Measurements from ENCODE around the gene EXOSC3. TPM values are rescaled to one million over a fixed set of nuclear protein-coding genes. Genes with fewer than 3 reads are reported as not detected.

EXOSC3 gene
- polyA plus RNA-seq, 1 donor (not counting 4 experiments of a cell fraction or from before 2014, with no cell fraction given), result 48.8 TPM

DNA sequence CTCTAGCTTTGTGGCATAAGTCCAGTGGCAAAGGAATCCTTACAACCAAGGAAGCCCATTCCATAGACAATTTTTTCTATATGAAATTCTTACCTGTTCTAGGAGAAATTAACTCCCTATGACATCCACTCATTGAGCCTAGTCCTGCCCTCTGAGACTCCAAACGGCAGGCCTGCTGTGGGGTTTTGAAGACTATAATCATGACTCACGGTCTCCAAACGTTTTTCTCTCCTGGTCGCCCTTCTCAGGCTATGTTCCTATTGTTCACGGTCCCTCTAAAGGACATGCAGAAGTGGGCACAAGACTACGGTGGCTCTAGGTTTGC, 611 bp downstream of the EXOSC3 start:
- H4K20me1 ChIP-seq (ENCODE audit: control insufficient read depth, extremely low read depth, insufficient read depth, low read length), result peaks cover 6% of the 10 kb centered on the region
- H3K36me3 ChIP-seq (ENCODE audit: control insufficient read depth in 2 of 2, extremely low read depth in 1 of 2, insufficient read depth in 2 of 2, low read length in 2 of 2), result peaks cover 14 to 25% of the 10 kb centered on the region in 2 experiments
- H3K9ac ChIP-seq (ENCODE audit: control insufficient read depth, extremely low read depth, insufficient read depth, low read length), result peak overlapping the region; percentile 82
- peak overlapping the region; percentile 69 for H3K27ac ChIP-seq (ENCODE audit: control insufficient read depth, insufficient read depth, low read length)
- H2AFZ ChIP-seq (ENCODE audit: control insufficient read depth, low read length), result peak overlapping the region; percentile 98
- no peaks in the 10 kb centered on the region for H3K9me3 ChIP-seq (ENCODE audit: control insufficient read depth, low read depth, low read length)
- H3K79me2 ChIP-seq (ENCODE audit: control insufficient read depth, insufficient read depth, low read length), result peaks cover 40% of the 10 kb centered on the region
- H3K4me3 ChIP-seq (ENCODE audit: control insufficient read depth in 2 of 3, extremely low read depth in 1 of 3, insufficient read depth in 2 of 3, low read depth in 1 of 3, low read length in 3 of 3), result peak overlapping the region; percentile 71 to 92 (median 76)
- no peaks in the 10 kb centered on the region for H3K9me1 ChIP-seq (ENCODE audit: control insufficient read depth, extremely low read depth, insufficient read depth, low read length)
- no peak for DNase-seq (ENCODE audit: low read depth, low spot score)
- H3K4me2 ChIP-seq (ENCODE audit: control insufficient read depth, extremely low read depth, insufficient read depth, low read depth, low read length), result peak overlapping the region; percentile 94
- dilution Hi-C loops (cut with MboI; ENCODE audit: extremely low pct_ligation_motif_present, low sequenced_read_pairs), result no loop called here
- TF ChIP-seq, protein P1, sequence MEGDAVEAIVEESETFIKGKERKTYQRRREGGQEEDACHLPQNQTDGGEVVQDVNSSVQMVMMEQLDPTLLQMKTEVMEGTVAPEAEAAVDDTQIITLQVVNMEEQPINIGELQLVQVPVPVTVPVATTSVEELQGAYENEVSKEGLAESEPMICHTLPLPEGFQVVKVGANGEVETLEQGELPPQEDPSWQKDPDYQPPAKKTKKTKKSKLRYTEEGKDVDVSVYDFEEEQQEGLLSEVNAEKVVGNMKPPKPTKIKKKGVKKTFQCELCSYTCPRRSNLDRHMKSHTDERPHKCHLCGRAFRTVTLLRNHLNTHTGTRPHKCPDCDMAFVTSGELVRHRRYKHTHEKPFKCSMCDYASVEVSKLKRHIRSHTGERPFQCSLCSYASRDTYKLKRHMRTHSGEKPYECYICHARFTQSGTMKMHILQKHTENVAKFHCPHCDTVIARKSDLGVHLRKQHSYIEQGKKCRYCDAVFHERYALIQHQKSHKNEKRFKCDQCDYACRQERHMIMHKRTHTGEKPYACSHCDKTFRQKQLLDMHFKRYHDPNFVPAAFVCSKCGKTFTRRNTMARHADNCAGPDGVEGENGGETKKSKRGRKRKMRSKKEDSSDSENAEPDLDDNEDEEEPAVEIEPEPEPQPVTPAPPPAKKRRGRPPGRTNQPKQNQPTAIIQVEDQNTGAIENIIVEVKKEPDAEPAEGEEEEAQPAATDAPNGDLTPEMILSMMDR (optimal IDR thresholded peaks at IDR 0.05 in 1 of 3, IDR thresholded peaks at IDR 0.05 in 1 of 3, conservative IDR thresholded peaks at IDR 0.05 in 1 of 3; ENCODE audit: extremely low read depth in 1 of 3, insufficient read depth in 2 of 3, low read length in 3 of 3), result no peak
- no peak for TF ChIP-seq EZH2 (IDR thresholded peaks at IDR 0.05; ENCODE audit: low read length)
- H3K27me3 ChIP-seq (ENCODE audit: control insufficient read depth, extremely low read depth, insufficient read depth, low read length), result no peaks in the 10 kb centered on the region
- FAIRE-seq, result no peak
- peaks cover 12% of the 10 kb centered on the region for H3K4me1 ChIP-seq (ENCODE audit: control insufficient read depth, extremely low read depth, insufficient read depth, low read length)

DNA sequence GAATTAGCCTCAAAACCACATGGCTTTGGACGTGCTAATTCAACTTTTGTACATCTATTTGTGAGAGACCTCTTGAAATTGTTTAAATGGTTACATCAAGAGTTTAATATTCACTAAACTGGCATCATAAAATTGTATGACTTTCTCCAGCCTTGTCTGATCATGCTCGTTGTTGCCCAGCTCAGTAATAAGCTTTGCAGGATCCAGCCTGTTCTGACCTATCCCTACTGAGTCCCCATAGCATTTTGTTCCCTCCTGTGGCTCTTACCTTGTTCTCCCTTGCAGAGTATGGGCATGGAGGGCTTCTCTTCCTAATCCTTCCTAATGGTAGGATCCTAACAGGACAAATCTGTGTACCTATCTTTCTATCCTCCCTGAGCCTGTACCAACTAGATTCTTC, 6.3 kb downstream of the EXOSC3 start:
- Histone ChIP-seq H3K9me3 (ENCODE audit: control insufficient read depth, low read depth, low read length) (no peaks in the 10 kb centered on the region), H3K9ac (ENCODE audit: control insufficient read depth, extremely low read depth, insufficient read depth, low read length) (no peak overlapping the region), H3K9me1 (ENCODE audit: control insufficient read depth, extremely low read depth, insufficient read depth, low read length) (peaks cover 2% of the 10 kb centered on the region), H4K20me1 (ENCODE audit: control insufficient read depth, extremely low read depth, insufficient read depth, low read length) (peaks cover 6% of the 10 kb centered on the region), H3K27me3 (ENCODE audit: control insufficient read depth, extremely low read depth, insufficient read depth, low read length) (no peaks in the 10 kb centered on the region), H3K4me2 (ENCODE audit: control insufficient read depth, extremely low read depth, insufficient read depth, low read depth, low read length) (no peak overlapping the region), H3K4me3 (ENCODE audit: control insufficient read depth in 2 of 3, extremely low read depth in 1 of 3, insufficient read depth in 2 of 3, low read depth in 1 of 3, low read length in 3 of 3) (no peak overlapping the region), H3K79me2 (ENCODE audit: control insufficient read depth, insufficient read depth, low read length) (peaks cover 26% of the 10 kb centered on the region), H3K27ac (ENCODE audit: control insufficient read depth, insufficient read depth, low read length) (no peak overlapping the region), H2AFZ (ENCODE audit: control insufficient read depth, low read length) (no peak overlapping the region), H3K4me1 (ENCODE audit: control insufficient read depth, extremely low read depth, insufficient read depth, low read length) (peaks cover 10% of the 10 kb centered on the region), H3K36me3 (ENCODE audit: control insufficient read depth in 2 of 2, extremely low read depth in 1 of 2, insufficient read depth in 2 of 2, low read length in 2 of 2) (peaks cover 19 to 56% of the 10 kb centered on the region in 2 experiments)
- dilution Hi-C loops (cut with MboI; ENCODE audit: extremely low pct_ligation_motif_present, low sequenced_read_pairs), result no loop called here
- DNase-seq (ENCODE audit: low read depth, low spot score), result no peak
- no peak for TF ChIP-seq EZH2 (IDR thresholded peaks at IDR 0.05; ENCODE audit: low read length)
- TF ChIP-seq, protein P1 (optimal IDR thresholded peaks at IDR 0.05 in 1 of 3, IDR thresholded peaks at IDR 0.05 in 1 of 3, conservative IDR thresholded peaks at IDR 0.05 in 1 of 3; ENCODE audit: extremely low read depth in 1 of 3, insufficient read depth in 2 of 3, low read length in 3 of 3), result no peak
- FAIRE-seq, result no peak

Measured in keratinocyte (primary cell).